ENCODE data around the gene LARGE2.

The LARGE2 gene

GRCh38 chr11:45917623-45918330 lies 4.7 kb upstream of the LARGE2 start, which contains the start of gene PEX16:
TSS of gene PEX16 (minus strand) at chr11:45917877. CDS start at chr11:45917811, 66 bp downstream.
- DNase-seq = peak; percentile 99

- DNase-seq = peak; percentile 71
These were observed 4.0 kb upstream of the LARGE2 start for GRCh38 chr11:45918331-45918941.

- peak; percentile 25 for DNase-seq
These were observed 3.3 kb upstream of the LARGE2 start for GRCh38 chr11:45918962-45919675.

- DNase-seq = peak; percentile 34
These were observed 2.5 kb upstream of the LARGE2 start for GRCh38 chr11:45919806-45920530.

- peak; percentile 26 for DNase-seq
These were observed 1.7 kb upstream of the LARGE2 start for GRCh38 chr11:45920531-45921477.

- DNase-seq = peak; percentile 43
These were observed 663 bp upstream of the LARGE2 start for GRCh38 chr11:45921561-45922424.

- DNase-seq = peak; percentile 20
These were observed 1.8 kb downstream of the LARGE2 start for GRCh38 chr11:45924036-45924915.

GRCh38 chr11:45924927-45925326 lies 2.5 kb downstream of the LARGE2 start:
- peak; percentile 23 for DNase-seq

- DNase-seq = peak; percentile 23
These were observed 3.1 kb downstream of the LARGE2 start for GRCh38 chr11:45925550-45925949.

GRCh38 chr11:45926001-45926401 lies 3.5 kb downstream of the LARGE2 start:
- peak; percentile 27 for DNase-seq

- peak; percentile 26 for DNase-seq
These were observed 4.3 kb downstream of the LARGE2 start for GRCh38 chr11:45926536-45927331.

GRCh38 chr11:45927332-45927683 lies 4.9 kb downstream of the LARGE2 start:
- DNase-seq = peak; percentile 17

- peak; percentile 23 for DNase-seq
These were observed 5.4 kb downstream of the LARGE2 start for GRCh38 chr11:45927684-45928413.

GRCh38 chr11:45928535-45929215 lies 6.2 kb downstream of the LARGE2 start:
- DNase-seq = peak; percentile 23

- peak; percentile 27 for DNase-seq
These were observed 7.1 kb downstream of the LARGE2 start for GRCh38 chr11:45929486-45930030.

- DNase-seq = peak; percentile 26
These were observed 7.8 kb downstream of the LARGE2 start for GRCh38 chr11:45930031-45930794.
